ENCODE measurements around the gene FSCN2.

DNA sequence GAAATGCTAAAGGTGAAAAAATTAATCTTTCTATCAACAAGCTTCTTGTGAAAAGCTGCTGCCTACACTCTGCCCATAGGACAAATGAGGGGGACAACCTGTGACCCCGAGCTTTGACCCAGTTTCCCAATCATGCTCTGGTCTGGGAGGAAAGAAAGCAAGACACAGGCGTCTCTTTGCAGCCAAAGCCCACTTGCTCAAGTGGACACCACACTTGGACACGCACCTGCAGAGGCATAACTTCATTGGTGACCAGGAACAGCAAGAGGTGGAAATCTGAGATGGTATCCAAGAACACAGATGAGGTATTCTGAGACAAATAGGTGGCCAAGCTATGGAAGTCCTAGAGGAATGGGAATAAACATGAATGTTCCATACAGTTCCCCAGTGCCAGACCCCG, 39.0 kb downstream of the FSCN2 start:
- TF ChIP-seq EP300 (IDR thresholded peaks at IDR 0.05; ENCODE audit: borderline replicate concordance in 1 of 2, low read depth in 1 of 2, low read length in 1 of 2) (no peak), POLR2AphosphoS5 (IDR thresholded peaks at IDR 0.05; ENCODE audit: low read depth, low read length) (no peak), RFX5 (IDR thresholded peaks at IDR 0.05; ENCODE audit: low read length) (no peak), CHD2 (IDR thresholded peaks at IDR 0.05; ENCODE audit: low read length, partially characterized antibody) (no peak), MAX (IDR thresholded peaks at IDR 0.05; ENCODE audit: low read depth) (no peak), MEF2A (IDR thresholded peaks at IDR 0.05; ENCODE audit: borderline replicate concordance, low read depth) (no peak), YY1 (IDR thresholded peaks at IDR 0.05; ENCODE audit: low read depth) (no peak), TCF12 (IDR thresholded peaks at IDR 0.05) (no peak), RXRA (IDR thresholded peaks at IDR 0.05; ENCODE audit: borderline replicate concordance, low read depth) (no peak)
- TF ChIP-seq, protein P1, sequence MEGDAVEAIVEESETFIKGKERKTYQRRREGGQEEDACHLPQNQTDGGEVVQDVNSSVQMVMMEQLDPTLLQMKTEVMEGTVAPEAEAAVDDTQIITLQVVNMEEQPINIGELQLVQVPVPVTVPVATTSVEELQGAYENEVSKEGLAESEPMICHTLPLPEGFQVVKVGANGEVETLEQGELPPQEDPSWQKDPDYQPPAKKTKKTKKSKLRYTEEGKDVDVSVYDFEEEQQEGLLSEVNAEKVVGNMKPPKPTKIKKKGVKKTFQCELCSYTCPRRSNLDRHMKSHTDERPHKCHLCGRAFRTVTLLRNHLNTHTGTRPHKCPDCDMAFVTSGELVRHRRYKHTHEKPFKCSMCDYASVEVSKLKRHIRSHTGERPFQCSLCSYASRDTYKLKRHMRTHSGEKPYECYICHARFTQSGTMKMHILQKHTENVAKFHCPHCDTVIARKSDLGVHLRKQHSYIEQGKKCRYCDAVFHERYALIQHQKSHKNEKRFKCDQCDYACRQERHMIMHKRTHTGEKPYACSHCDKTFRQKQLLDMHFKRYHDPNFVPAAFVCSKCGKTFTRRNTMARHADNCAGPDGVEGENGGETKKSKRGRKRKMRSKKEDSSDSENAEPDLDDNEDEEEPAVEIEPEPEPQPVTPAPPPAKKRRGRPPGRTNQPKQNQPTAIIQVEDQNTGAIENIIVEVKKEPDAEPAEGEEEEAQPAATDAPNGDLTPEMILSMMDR (IDR thresholded peaks at IDR 0.05) = no peak
- TF ChIP-seq, protein P2, sequence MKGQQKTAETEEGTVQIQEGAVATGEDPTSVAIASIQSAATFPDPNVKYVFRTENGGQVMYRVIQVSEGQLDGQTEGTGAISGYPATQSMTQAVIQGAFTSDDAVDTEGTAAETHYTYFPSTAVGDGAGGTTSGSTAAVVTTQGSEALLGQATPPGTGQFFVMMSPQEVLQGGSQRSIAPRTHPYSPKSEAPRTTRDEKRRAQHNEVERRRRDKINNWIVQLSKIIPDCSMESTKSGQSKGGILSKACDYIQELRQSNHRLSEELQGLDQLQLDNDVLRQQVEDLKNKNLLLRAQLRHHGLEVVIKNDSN (IDR thresholded peaks at IDR 0.05; ENCODE audit: borderline replicate concordance, low read depth) = no peak
- TF ChIP-seq, protein P3, sequence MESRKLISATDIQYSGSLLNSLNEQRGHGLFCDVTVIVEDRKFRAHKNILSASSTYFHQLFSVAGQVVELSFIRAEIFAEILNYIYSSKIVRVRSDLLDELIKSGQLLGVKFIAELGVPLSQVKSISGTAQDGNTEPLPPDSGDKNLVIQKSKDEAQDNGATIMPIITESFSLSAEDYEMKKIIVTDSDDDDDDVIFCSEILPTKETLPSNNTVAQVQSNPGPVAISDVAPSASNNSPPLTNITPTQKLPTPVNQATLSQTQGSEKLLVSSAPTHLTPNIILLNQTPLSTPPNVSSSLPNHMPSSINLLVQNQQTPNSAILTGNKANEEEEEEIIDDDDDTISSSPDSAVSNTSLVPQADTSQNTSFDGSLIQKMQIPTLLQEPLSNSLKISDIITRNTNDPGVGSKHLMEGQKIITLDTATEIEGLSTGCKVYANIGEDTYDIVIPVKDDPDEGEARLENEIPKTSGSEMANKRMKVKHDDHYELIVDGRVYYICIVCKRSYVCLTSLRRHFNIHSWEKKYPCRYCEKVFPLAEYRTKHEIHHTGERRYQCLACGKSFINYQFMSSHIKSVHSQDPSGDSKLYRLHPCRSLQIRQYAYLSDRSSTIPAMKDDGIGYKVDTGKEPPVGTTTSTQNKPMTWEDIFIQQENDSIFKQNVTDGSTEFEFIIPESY (IDR thresholded peaks at IDR 0.05; ENCODE audit: borderline replicate concordance, low read depth) = no peak

Data from SK-N-SH (cell line).